NCI-H1930 (cell line): ENCODE measurements around the gene SLC13A4.
"Not testable (repeated sequence)": the region's sequence is repeated elsewhere in the genome, so short reads cannot be mapped to it uniquely, and the experiment has no call there.

ENCODE experiments used
- DNase-seq, 2 experiments: peaks; one replicate each; lab custom pipeline; 2025; lab: John Stamatoyannopoulos, UW

Gene SLC13A4

GRCh38 chr7:135662123-135662372, 65.9 kb downstream of the SLC13A4 start:
- DNase-seq = no peak

DNA sequence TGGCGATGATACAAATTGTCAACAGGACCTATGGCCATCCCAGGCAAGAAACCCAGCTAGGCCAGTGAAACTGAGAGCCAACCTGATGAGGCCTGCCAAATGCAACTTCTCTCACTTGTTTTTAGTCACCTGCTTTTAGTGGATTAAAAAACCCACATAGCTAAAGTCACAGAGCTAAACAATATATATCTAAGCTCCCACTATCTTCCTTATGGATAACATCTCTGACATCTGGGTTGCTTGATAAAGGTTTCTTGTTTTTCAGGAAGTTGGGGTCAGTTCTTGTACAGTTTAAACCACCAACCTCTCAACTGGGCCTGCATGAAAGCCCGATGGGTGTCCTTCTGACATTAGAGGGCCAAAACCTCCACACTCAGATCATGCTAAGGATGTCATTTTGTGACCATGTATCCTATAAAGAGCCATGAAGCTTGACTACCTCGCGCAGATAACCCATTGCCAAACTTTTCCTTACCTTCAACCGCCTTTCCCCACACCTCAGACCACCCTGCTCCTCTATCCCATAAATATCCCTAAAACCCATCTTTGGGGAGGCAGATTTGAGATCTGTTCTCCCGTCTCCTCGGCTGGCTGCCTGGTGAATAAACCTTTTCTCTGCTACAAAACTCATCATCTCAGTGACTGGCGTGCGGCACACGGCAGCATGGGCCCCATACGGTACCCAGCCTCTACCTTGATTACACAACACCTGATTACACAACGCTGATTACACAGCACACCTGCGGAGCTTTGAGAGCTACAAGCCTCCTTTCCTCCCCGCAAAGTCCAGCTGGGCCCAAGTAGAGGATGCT, 66.5 kb downstream of the SLC13A4 start:
- no peak for DNase-seq

DNA sequence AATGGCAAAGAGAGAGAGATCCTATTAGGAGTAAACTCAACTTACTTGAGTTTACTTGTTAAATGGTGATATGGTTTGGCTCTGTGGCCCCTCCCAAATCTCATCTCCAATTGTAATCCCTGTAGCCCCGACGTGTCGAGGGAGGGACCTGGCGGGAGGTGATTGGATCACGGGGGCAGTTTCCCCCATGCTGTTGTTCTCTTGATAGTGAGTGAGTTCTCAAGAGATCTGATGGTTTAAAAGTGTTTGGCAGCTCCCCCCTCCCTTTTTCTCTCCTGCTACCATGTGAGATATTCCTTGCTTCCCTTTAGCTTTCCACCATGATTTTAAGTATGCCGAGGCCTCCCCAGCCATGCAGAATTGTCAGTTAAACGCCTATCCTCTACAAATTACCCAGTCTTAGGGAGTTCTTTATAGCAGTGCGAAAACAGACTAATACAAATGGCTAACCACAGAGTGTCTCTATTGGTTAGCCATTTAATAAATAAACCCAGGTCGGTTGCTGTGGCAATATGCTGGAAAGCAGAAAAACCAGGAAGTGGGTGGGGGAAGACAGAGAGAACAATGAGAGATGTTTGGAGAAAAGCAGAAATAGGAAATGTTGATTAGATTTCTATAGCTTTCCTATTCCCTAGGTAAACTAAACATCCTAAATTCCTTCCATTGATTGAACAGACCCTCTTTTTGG, 68.7 kb downstream of the SLC13A4 start:
- no peak for DNase-seq

- DNase-seq = no peak
Measured at GRCh38 chr7:135658564-135658963, 69.4 kb downstream of the SLC13A4 start.

DNA sequence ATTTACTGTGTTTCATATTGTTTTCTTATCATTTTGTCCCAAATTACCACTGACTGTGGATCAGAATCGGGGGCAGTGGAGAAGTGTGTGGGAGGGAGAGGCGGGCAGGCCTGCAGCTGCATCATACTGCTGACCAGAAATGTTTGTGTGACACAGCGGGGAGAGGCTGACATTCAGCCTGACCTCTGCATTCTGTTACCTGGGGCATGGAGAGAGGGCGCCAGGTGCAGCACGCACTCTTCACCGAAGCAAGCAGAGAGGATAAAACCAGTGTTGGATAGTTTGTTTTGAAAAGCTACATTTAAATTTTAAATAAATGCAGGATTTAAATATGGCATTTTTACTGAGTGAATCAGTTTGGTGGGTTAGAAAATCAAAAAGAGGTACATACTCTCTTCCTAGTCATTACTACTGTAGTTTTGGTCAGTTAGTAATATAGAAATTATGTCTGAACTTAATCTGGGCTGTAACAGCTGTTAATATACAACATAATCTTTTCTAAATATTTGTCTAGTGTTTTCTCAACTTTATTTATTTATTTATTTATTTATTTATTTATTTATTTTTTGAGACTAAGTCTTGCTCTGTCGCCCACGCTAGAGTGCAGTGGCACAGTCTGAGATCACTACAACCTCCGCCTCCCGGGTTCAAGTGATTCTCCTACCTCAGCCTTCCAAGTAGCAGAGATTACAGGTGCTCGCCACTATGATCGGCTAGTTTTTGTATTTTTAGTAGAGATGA, 74.5 kb downstream of the SLC13A4 start:
- DNase-seq = no peak

DNA sequence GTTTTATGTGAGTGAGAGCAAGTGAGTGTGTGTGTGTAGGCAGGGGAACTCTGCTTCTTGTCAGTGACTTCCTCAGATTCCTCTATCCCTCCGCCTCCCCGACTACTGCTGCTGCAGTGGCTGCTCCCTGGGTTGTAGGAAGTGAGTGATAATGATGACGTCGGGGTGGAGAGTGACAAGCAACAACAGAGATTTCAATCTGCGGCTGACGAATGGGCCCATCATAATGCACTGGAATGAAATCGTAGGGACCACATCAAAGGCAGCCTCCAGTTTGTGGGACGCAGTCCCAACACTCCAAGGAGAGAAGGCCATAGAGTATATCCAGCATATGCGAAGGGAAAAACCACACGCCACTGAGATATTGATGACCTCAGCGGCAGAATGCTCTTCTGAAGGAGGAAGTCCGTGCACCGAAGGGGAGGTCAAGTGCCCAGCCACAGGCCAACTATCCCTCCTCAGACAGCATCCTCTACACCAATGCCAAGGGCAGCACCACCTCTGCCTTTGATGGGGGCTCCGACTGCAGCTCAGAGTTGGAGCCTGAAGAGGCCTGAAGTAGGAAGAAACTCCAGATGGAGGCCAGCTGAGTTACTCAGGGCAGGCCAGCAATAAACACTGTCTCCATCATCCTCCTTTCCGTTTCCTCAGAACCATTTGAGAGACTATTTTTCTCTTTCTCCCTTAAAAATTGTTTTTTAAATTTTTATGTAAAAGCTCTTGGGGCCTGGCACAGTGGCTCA, 77.0 kb downstream of the SLC13A4 start:
- DNase-seq = no peak

DNA sequence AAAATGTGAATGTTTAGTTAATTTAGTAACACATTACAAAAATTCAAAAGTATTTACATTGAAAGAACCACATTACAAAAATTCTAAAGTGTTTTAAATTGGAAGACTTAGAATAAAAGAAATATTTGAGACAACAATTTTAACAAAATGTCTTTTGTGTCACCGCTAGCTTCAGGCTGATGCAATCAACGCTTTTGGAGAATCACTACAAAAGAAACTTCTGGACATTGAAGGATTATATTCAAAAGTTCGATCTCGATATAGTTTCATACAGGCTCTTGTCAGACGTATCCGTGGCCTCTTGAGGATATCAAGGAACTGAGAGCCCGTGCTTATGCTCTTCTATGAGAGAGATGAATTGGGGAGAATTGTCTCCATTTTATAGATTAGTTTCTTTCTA, 79.8 kb downstream of the SLC13A4 start:
- no peak for DNase-seq

GRCh38 chr7:135647755-135648154, 80.2 kb downstream of the SLC13A4 start:
- DNase-seq = no peak

GRCh38 chr7:135645296-135645904, 82.6 kb downstream of the SLC13A4 start:
- DNase-seq = peak; percentile 19 to 21

DNA sequence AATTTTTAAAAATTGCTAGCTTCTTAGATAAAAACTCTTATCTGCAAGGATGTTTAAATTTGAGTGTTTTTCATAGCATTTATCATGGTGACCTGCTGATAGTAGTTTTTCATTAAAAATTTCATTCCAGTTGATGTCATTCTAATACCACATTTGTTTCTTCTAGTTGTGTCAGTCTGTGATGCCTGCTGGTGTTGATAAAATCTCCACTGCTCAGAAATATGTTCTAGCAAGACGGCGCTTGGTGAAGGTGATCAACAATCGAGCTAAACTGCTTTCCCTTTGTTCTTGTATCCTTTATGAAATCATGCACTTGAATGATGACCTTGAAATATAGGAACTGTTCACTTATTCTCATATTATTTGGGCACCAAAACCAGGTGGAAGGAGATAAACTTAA, 83.3 kb downstream of the SLC13A4 start:
- DNase-seq = no peak

DNA sequence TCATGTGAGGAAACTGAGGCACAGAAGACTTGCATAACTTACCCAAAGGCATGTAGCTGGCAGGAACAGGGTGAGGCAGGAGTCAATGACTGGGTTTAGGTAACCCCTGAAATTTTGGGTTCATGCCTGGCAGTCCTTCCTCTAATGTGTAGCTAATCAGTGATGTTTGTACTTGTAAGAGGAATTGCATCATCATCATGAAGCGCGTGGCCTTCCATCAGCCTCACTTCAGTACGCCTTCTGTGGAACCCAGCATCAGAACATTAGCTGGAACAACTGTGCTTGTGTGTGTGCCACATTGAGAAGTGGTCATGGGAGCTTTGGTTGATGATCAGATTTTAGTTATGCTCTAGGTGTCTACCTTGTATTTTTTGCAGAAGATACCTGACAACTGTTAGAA, 83.8 kb downstream of the SLC13A4 start:
- DNase-seq = no peak

- DNase-seq = not testable (repeated sequence)
Measured at GRCh38 chr7:135639690-135640089, 88.3 kb downstream of the SLC13A4 start.

GRCh38 chr7:135634191-135634878, 93.7 kb downstream of the SLC13A4 start:
- no peak for DNase-seq
